ENCODE measurements around the gene GZMM. TPM values are rescaled to one million over a fixed set of nuclear protein-coding genes. Genes with fewer than 3 reads are reported as not detected.

The GZMM gene
- total RNA-seq, 1 experiment from 2014 or later = 0.66 TPM

GRCh38 chr19:518598-519231, 25.1 kb upstream of the GZMM start:
- Histone ChIP-seq H2AK5ac (ENCODE audit: insufficient read length, low read length) (no peak overlapping the region), H3K4ac (ENCODE audit: low read depth, low read length) (no peak overlapping the region), H4K8ac (replicated peaks; ENCODE audit: insufficient read length, low read depth, low read length) (no peak overlapping the region), H3K9me3 (ENCODE audit: control insufficient read depth, low read depth, low read length) (no peaks in the 10 kb centered on the region), H4K91ac (ENCODE audit: insufficient read length, low read depth, low read length) (no peak overlapping the region), H4K20me1 (ENCODE audit: control insufficient read depth, insufficient read depth, insufficient read length) (no peaks in the 10 kb centered on the region), H3K18ac (ENCODE audit: insufficient read length, low read depth, low read length) (peak overlapping the region; percentile 76), H2BK20ac (ENCODE audit: low read depth, low read length, poor library complexity, severe bottlenecking) (no peak overlapping the region), H3K14ac (ENCODE audit: insufficient read depth, low read length) (peak overlapping the region; percentile 67; the same call in 1 of the 2 replicates), H3K9ac (ENCODE audit: extremely low read depth, insufficient read length, low read length) (no peak overlapping the region), H3K4me2 (ENCODE audit: insufficient read depth, insufficient read length, low read length) (no peak overlapping the region), H3K79me1 (ENCODE audit: insufficient read depth, low read depth, low read length, poor library complexity, severe bottlenecking) (no peaks in the 10 kb centered on the region), H3K4me1 (ENCODE audit: insufficient read depth, low read length) (no peaks in the 10 kb centered on the region), H2AFZ (ENCODE audit: low read length) (no peak overlapping the region), H2BK12ac (ENCODE audit: insufficient read length, low read depth, low read length) (no peak overlapping the region), H3K56ac (ENCODE audit: insufficient read length, low read depth, low read length) (no peak overlapping the region), H2BK5ac (ENCODE audit: insufficient read length, low read length) (no peak overlapping the region), H3K27me3 (ENCODE audit: insufficient read depth, low read length) (no peaks in the 10 kb centered on the region), H2BK15ac (ENCODE audit: low read depth, low read length) (no peak overlapping the region), H3K79me2 (ENCODE audit: insufficient read depth, low read length) (no peaks in the 10 kb centered on the region), H3K23ac (ENCODE audit: insufficient read length, low read depth, low read length) (no peak overlapping the region), H3K23me2 (ENCODE audit: insufficient read length, low read depth, low read length, poor library complexity, severe bottlenecking) (peaks cover 5% of the 10 kb centered on the region), H3K27ac (ENCODE audit: insufficient read length, low read depth, low read length) (no peak overlapping the region), H3T11ph (ENCODE audit: low read length) (no peak overlapping the region), H2BK120ac (ENCODE audit: low read depth, low read length, poor library complexity, severe bottlenecking) (no peak overlapping the region), H4K5ac (ENCODE audit: insufficient read length, low read depth, low read length) (no peak overlapping the region)
- peaks cover 33% of the 10 kb centered on the region for H3K27me3 Mint-ChIP-seq (ENCODE audit: low read depth)
- H3K36me3 Mint-ChIP-seq (ENCODE audit: insufficient read depth in 1 of 3, low read depth in 3 of 3) = peaks cover 3 to 16% (median 3%) of the 10 kb centered on the region in 3 experiments; a peak in 5 of 7 replicates
- no peaks in the 10 kb centered on the region; a peak in 1 of 5 replicates for H3K9me3 Mint-ChIP-seq
- H3K4me3 Mint-ChIP-seq = no peak overlapping the region; a peak in 2 of 5 replicates
- DNase-seq = peak; percentile 82
- H3K27ac Mint-ChIP-seq = no peak overlapping the region
- TF ChIP-seq, protein P1, sequence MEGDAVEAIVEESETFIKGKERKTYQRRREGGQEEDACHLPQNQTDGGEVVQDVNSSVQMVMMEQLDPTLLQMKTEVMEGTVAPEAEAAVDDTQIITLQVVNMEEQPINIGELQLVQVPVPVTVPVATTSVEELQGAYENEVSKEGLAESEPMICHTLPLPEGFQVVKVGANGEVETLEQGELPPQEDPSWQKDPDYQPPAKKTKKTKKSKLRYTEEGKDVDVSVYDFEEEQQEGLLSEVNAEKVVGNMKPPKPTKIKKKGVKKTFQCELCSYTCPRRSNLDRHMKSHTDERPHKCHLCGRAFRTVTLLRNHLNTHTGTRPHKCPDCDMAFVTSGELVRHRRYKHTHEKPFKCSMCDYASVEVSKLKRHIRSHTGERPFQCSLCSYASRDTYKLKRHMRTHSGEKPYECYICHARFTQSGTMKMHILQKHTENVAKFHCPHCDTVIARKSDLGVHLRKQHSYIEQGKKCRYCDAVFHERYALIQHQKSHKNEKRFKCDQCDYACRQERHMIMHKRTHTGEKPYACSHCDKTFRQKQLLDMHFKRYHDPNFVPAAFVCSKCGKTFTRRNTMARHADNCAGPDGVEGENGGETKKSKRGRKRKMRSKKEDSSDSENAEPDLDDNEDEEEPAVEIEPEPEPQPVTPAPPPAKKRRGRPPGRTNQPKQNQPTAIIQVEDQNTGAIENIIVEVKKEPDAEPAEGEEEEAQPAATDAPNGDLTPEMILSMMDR (conservative IDR thresholded peaks at IDR 0.05) = peak; percentile 47; the same call in 2 of the 3 replicates
- WGBS (ENCODE audit: extremely low coverage, insufficient read length, low lambda C conversion rate) = no CpG with 5 or more reads among the region's 58 CpGs
- peaks cover 2 to 6% of the 10 kb centered on the region in 2 experiments; a peak in 2 of 4 replicates for H3K4me1 Mint-ChIP-seq
